K562 (cell line): ENCODE measurements around the gene LAMB4.

Experiments
- BRD9 ChIP-seq: fragments of 450-650 bp; IDR thresholded peaks from 2 replicates; pipeline ENCODE4 v1.6.1; 2018; ENCODE audit warnings: low read depth; ENCODE audit not compliant: partially characterized antibody
- FOXK2 ChIP-seq, 2 experiments: fragments of 450-650 bp; IDR thresholded peaks in 1 of 2; conservative IDR thresholded peaks in 1 of 2; 2 replicates each; pipeline ENCODE4 v1.6.1; 2016; ENCODE audit warnings: low read depth in 2 of 2, mild to moderate bottlenecking in 1 of 2
- FOXM1 ChIP-seq, 2 experiments: fragments of 450-650 bp in 1 of 2; sonication (generic) in 1 of 2; formaldehyde crosslinking in 1 of 2; IDR thresholded peaks; 2 replicates each; pipeline versions ENCODE4 v1.6.1 to v1.9.0; 2017 to 2022; ENCODE audit warnings: low read depth in 2 of 2, mild to moderate bottlenecking in 2 of 2, missing genetic modification reagents in 1 of 2, moderate library complexity in 1 of 2
- MTA2 ChIP-seq: fragments of 450-650 bp; IDR thresholded peaks from 2 replicates; pipeline ENCODE4 v1.6.1; 2016; ENCODE audit warnings: low read depth
- NUFIP1 ChIP-seq: fragments of 450-650 bp; IDR thresholded peaks from 2 replicates; pipeline ENCODE4 v1.6.1; 2018; ENCODE audit not compliant: partially characterized antibody

- TF ChIP-seq FOXM1 (IDR thresholded peaks at IDR 0.05; ENCODE audit: low read depth) = no peak
- TF ChIP-seq FOXM1 (CRISPR knock-in tag; IDR thresholded peaks at IDR 0.05; ENCODE audit: low read depth) = no peak
- TF ChIP-seq MTA2 = no peak
- TF ChIP-seq BRD9 = no peak
- no peak for TF ChIP-seq NUFIP1
- TF ChIP-seq FOXK2 (conservative IDR thresholded peaks at IDR 0.05 in 1 of 2, IDR thresholded peaks at IDR 0.05 in 1 of 2; ENCODE audit: low read depth in 2 of 2) = no peak
Observed at GRCh38 chr7:107995184-107996071, 134.7 kb downstream of the LAMB4 start.
